Head of caudate nucleus (tissue), 42 donors: ENCODE measurements around the gene ARHGAP42.

ENCODE experiments used
- DNase-seq, 42 donors: peaks; one replicate each; pipeline versions ENCODE4 v3.0.0 to v3.0.0-alpha.2; 2020 to 2021; ENCODE audit warnings: mixed read lengths in 7 of 42
- intact Hi-C: fragments of 100-400 bp; cut with DNase I; formaldehyde crosslinking; loops from one replicate; pipeline ENCODE4 v1.15.0; 2022

ARHGAP42 gene

DNA sequence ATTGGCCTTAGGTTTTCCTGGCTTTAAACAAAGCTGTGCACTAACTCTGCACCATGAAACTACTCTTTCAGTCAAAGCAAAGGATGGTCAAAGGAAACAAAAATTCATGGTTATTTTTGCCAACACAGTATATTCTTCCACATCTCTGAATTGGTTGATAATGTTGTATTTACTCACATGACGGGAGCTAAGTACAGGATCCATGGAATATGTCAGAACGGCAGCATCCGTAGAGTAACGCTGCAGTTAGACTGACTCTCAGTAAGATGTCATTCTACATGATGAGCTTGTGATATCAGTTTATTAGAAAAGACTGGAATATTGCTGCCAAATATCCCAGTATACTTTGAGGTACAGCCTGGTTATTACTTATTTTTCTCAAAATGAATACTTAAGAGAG lies 270.4 kb downstream of the ARHGAP42 start:
- DNase-seq = no peak
- intact Hi-C loops = no loop called here

DNA sequence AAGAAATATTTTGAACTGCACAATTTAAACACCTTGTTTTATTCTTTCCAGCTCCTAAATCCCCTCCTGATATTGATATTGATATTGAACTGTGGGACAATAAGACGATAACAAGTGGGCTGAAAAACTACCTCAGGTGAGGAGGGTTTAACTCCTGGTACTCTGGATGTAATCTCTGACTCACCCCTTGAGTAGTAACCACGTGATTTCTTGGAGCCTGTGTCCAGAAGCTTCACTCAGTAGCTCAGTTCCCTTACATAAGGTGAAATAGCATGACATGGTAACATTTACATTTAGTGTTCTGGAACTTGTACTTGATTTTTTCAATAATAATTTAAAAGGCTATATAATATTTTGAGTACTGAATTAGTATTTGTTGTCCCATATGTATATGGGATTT lies 274.5 kb downstream of the ARHGAP42 start:
- no peak for DNase-seq
- intact Hi-C loops = no loop called here

DNA sequence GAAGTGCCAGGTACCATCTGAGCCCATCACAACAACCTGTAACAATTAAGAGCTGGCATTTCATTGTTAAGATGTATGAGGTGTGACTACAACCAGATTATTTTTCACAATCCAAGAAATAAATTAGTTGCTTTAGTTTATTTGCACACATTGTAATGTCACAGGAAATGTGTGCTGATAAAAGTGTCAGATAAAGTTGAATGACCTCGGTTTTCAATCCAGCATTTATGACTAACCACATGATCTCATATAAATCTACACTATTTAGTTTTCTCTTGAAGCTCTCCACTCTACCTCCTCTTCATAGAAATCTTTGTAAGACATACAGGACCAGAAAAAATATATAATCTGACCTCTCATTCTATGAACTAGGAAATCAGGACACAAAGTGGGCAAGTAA lies 276.3 kb downstream of the ARHGAP42 start:
- no peak for DNase-seq
- intact Hi-C loops = no loop called here

DNA sequence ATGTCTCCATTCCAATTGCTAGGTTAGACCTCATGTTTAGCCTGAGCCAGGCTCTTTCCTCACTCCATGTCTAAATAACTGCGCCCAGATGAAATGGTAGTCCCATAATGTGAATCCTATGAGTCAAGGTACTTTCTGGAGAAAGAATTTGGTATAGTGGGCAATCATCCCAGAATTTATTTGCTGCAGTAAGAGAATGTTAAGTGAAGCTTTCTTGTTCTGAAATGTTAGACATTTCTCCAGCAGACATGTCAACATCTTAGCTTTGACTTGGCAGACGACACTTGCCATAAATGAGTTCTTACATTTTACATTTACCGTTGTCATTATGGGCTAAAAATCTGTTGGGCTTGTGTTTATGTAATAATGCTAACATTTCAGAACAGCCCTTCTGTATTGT lies 277.3 kb downstream of the ARHGAP42 start:
- DNase-seq = no peak
- intact Hi-C loops = no loop called here

DNA sequence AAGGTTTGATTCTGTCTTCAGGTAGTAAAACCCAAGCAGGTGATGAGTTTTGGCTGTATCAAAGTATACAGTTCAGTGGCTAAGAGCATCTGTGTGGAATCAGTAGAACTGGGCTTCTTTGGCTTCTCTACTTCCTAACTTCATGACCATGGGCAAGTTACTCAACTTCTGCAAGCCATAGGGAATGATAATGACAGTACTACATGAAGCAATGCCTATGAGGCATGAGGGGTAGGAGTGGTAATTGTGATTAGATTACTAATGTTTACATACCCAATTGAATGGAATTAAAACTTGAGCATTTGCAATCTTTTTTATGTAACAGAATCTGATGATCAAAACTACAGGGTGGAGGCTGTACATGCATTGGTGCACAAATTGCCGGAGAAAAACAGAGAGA lies 278.3 kb downstream of the ARHGAP42 start:
- no peak for DNase-seq
- intact Hi-C loops = no loop called here

DNA sequence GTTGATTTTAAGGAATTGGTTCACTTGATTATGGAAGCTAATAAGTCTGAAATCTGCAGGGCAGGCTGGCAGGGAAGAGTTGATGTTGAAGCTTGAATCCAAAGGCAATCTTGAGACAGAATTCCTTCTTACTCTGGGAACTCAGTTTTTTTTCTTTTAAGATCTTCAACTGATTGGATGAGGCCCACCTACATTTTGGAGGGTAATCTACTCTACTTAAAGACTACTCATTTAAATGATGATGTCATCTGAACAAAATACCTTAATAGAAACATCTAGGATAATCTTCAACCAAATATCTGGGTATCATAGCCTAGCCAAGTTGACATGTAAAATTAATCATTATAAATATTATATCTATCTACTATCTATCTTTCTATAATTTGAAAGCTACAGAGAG lies 279.3 kb downstream of the ARHGAP42 start:
- no peak for DNase-seq
- intact Hi-C loops = no loop called here

DNA sequence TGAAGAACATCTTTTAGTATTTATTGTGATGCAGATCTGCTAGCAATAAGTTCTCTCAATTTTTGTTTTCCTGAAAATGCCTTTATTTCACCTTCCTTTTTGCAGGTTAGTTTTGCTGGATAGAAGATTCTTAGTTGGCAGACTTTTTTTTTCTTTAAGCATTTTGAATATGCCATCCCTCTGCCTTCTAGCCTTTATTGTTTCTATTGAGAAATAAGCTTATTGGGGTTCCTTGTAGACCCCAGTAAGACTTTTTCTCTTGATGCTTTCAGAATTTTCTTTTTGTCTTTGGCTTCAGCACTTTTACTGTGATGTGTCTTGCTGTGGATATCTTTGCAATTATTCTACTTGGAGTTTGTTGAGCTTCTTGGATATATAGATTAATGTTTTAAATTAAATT lies 281.9 kb downstream of the ARHGAP42 start:
- intact Hi-C loops = no loop called here
- no peak for DNase-seq

DNA sequence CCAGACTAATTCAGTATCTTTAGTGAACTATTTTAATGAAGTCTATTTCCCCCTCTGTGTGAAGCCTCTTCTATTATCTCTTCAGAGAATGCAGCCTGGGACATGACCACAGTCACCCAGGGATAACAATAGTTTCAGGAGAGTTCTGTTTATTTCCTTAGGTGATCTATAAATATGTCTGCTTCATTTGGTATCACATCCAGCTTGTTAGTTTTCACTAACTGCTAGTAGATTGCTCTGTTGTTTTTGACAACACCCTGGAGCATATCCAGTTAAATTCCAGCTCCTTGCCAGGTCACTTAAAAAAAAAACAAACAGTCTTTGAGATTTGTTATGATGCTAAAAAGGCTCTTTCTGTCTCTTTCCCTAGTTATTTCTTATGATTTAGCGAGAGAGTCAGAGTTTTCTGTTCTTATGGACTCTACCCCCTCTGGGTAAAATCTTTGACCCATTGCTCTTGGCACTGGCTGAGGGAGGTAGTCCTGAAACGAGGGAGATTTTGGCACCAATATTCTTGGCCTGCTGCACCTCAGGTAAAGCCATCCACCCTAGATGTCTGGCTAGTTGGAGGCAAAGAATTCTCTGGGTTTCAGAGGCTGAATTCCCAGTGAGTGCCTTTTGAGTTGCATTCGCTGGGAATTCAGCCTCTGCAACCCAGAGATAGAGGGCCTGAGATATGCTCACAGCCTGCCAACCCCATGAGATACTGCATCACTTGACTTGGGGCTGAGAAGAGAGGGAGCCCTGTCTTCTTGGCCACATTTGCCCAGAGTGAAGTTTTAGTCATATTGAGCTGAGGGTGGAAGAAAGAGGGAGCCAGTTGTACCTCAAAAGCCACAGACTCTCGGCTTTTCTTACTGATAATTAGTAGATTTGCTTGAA lies 283.4 kb downstream of the ARHGAP42 start:
- DNase-seq = no peak
- intact Hi-C loops = no loop called here

DNA sequence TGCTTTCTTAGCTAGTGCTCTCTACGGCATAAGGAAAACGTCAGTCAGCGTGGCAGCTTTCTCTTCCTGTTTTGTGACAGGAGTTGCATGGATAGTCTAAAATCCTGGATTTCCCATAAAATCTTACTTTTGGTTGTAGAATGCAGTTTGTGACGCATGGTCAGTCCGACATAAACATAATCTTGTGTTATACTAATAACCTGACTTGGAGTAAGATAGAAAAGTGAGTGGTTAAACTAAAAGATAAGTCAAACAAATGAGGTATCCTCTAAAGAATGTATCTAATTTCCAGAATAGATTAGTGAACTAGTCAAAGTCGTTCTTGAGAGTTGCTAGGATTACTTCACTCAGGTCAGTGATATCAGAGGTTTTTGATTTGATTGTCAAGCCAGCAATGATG lies 285.0 kb downstream of the ARHGAP42 start:
- no peak for DNase-seq
- intact Hi-C loops = no loop called here

DNA sequence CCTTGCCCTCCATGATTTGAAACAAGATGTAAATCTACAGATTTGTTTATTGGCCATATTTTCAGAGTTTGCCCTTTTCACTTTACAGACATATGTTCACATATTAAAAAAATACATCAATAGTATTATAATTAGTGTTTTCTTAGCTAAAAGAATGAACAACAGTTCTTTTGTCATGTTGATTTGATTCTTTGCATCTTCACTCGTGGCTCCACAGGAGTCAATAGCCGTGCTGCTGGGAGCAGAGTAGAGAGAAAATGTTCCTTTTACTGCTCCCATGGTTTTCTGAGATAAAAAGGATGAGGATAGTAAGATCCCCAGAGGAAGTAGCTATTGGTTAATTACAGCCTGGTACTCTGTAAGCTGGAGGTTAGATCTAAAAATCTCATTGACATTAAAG lies 291.4 kb downstream of the ARHGAP42 start:
- no peak for DNase-seq
- intact Hi-C loops = no loop called here

DNA sequence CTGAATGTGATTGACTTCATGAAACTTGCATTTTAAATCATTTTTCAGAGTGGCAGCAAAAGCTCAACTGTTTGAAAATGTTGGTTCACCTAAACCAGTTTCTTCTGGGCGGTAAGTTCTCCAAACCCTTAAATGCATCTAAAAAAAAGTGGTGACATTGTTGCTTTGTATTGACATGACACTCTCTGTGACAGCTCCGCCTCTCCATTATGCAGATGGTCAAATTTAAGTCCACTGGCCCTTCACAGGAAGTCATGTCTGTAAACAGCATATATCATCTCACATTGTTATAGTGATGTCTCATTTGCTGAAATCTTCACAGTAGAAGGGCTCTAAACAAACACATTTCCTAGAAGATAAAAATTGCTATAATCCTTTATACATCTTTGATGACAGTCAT lies 291.9 kb downstream of the ARHGAP42 start:
- DNase-seq = no peak
- intact Hi-C loops = no loop called here

DNA sequence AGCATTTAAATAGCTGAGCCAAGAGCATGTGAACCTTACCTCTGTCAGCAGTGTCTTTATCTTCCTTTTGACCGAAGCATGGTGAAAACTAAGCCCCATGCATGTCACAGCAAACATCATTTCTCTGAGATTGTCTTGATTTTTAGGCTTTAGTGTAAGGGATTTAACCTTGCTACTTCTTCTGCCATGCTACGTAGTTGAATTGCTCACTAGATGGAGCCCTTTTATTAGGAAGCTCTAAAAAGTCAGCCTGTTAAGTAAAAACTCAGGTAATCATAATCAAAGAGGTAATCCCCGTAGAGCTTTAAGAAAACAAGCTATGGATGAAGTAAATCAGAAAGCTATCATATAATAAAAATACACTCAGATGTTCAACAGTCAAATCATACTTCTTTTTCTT lies 293.1 kb downstream of the ARHGAP42 start:
- intact Hi-C loops = no loop called here
- no peak for DNase-seq

DNA sequence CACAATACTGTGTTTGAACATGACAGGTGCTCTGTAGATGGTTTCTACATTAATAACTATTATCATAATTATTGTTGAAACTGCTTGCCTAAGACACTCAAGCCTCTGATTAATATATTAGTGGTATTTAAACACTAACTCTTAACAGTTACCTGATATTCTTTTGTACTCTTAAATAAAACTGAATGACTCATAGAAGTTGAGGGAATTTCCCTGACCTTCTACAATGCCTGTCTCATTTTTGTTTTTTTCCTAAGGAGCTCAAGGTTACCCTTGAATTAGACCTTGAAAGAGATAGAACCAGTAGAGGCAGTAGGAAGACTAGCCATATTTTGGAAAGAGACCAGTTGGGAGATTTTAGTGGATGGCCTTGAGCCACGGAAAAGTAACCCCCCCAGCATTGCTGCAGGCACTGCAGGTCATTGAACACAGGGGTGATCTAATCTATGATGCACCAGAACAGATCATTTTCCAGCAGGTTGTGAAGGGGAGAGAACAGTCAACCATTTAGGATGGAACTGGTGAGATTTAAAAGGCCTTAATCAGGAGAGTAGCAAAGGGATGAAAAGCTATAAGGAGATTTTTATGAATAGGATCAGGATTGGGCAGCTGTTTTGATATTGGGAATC lies 294.2 kb downstream of the ARHGAP42 start:
- intact Hi-C loops = no loop called here
- DNase-seq = no peak

DNA sequence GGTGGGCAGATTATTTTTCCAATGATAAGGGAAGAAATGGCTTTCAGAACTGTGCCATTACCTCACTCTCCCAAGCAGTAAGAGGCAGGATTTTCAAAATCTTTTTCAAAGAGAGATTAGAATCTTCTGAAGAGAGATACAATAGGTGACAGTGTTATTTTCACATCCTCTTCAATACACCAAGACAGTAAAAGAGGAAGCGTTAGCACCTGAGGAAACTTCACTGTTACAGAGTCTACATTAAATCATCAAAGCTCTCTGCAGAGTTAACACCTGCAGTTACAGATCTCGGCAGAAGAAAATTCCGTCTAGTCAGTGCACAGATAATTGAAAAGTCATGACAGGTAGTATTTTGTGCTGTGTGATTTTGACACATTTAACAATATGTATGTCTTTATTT lies 297.6 kb downstream of the ARHGAP42 start:
- intact Hi-C loops = no loop called here

DNA sequence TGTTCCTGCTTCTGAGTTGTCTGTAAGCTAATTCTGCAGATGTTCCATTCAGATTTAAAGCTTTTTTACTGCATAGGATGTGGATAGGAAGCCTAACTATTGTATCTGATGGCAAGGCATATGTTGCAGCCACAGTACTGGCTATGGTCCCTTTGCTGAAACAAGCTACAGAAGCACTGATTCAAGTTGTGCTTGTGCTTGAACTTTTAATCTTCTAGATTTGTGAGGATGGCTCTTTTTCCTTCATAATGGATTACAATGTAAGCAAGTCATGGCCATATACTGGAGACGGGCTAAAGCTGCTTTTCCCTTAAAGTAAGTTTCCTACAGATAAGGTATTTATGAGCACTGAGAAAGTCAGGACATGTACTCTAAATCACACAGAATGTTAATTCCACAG lies 303.8 kb downstream of the ARHGAP42 start:
- no peak for DNase-seq
- intact Hi-C loops = no loop called here

More for the DNA sequence above, 297.6 kb downstream of the ARHGAP42 start:
- no peak for DNase-seq

DNA sequence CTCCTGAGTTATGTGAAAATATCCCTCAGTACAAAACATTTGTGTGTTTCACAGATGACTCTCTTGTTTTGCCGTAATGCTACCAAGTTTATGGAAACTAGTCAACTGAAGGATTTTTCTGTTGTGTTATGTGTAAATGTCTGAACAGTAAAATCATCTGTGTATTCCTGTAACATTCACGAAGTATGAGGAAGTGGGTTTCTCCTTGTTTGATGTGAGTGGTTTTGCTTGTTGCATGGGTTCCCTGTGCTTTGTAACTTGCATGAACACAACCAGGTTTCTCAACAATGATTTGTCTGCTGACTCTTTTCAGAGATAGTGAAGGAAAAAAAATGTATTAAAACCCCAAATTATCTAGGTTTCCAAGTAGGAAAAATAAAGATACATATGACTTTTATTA lies 304.5 kb downstream of the ARHGAP42 start:
- DNase-seq = no peak
- intact Hi-C loops = no loop called here

DNA sequence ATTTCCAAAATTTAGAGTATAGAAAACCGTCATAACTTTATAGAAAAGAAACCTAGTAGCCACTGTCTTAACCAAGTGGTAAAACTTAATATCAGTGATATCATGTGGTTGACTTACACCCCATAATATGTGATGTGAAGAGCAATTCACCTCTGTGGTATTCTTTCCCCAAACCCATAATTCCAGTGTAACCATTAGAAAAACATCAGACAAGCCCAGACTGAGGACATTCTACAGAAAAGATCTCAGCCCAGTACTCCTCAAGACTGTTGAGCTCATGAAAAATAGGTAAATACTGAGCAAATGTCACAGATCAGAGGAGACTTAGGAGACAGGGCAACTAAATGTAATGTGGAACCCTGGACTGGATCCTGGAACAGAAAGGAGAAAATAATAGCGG lies 307.9 kb downstream of the ARHGAP42 start:
- intact Hi-C loops = no loop called here

DNA sequence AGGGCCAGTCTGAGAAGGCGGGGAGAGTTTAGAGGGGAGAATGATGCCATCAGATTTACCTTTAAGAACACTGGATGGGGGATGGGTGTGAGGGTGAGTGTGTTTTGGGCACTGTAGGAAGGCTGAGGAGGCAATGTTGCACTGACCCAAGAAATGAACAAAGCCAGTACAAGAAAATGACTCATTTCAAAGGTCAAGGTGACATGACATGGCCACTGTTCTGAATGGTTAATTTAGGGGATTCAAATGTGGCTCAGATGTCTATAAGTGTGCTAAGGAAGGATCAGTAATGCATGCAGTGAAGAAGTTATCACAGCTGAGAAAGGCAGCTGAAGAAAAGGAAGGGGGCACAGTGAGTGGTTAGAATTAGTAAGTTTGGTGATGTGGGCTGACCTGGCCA lies 312.7 kb downstream of the ARHGAP42 start:
- no peak for DNase-seq
- intact Hi-C loops = no loop called here

More for the DNA sequence above, 307.9 kb downstream of the ARHGAP42 start:
- no peak for DNase-seq

DNA sequence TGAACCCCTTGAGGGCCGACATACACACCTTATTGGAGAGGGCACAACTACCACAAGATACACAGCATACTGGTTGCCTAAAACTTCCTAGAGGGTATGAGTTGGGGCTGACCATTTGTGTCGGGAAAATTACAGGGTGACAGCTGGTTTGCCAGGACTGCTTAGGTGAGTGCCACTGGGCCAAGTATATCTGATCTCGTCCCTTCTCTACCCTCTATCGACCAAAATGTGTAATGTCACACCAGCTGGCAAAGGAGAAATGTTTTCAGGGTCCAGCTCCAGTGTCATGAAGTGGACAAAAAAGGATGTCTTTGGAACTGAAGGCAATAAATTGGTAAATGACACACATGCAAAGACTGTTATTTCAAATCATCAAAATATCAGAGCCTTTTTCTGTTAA lies 316.4 kb downstream of the ARHGAP42 start:
- intact Hi-C loops = no loop called here
- no peak for DNase-seq

DNA sequence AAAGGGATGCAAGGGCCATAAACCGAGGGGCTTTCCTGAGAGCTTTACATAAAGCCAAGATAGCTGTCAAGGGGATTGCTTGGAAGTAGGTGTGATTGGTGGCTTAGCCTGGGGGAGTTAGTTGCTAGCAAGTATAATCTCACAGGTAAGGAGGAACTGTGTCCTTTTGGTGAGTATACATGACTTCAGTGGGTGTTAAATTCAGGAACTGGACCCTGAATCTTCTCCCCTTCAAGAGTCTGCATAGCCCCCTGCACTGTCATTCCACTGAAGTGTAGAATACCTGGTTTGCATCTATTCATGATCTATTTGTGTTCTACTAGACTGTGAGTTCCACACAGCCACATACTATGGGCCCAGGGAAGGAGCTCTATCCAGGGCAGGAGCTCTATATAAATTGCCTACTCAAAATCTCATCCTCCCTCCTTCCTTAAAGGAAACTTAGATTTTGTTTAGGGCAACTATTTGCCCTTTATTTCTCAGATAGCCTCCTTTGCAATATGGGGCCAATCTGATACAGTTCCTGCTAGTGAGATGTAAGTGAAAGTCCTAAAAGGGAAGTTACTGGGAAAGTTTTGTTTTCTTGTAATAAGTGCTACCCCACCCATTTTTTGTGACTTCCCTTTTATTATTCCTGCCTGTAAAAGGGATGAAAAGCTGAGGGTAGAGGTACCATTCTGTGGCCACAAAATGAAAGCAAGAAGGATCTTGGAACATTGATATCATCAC lies 322.0 kb downstream of the ARHGAP42 start:
- DNase-seq = no peak
- intact Hi-C loops = no loop called here
